Gastroesophageal sphincter (tissue), 3 donors: Measurements from ENCODE around the gene OR6B1.

Experiments used
- EP300 ChIP-seq: sonication (generic); formaldehyde crosslinking; IDR thresholded peaks from one replicate; pipeline ENCODE4 v1.6.1; 2017; ENCODE audit warnings: antibody characterized with exemption, mild to moderate bottlenecking
- POLR2A ChIP-seq, 2 donors: fragments of 450-650 bp; IDR thresholded peaks; one replicate each; pipeline ENCODE4 v1.6.1; 2017; ENCODE audit warnings: antibody characterized with exemption in 2 of 2, mild to moderate bottlenecking in 2 of 2, moderate library complexity in 1 of 2
- POLR2AphosphoS5 ChIP-seq: sonication (generic); formaldehyde crosslinking; IDR thresholded peaks from one replicate; pipeline ENCODE4 v1.6.1; 2017; ENCODE audit warnings: antibody characterized with exemption
- TF ChIP-seq, protein P1 (sequence below), 4 experiments: fragments of 200-600 bp in 2 of 4; fragments of 450-650 bp in 2 of 4; sonication (generic) in 1 of 4; IDR thresholded peaks; one replicate each; pipeline ENCODE4 v1.5.1; 2017 to 2019; ENCODE audit warnings: antibody characterized with exemption in 4 of 4, mild to moderate bottlenecking in 2 of 4, moderate library complexity in 2 of 4

DNA sequence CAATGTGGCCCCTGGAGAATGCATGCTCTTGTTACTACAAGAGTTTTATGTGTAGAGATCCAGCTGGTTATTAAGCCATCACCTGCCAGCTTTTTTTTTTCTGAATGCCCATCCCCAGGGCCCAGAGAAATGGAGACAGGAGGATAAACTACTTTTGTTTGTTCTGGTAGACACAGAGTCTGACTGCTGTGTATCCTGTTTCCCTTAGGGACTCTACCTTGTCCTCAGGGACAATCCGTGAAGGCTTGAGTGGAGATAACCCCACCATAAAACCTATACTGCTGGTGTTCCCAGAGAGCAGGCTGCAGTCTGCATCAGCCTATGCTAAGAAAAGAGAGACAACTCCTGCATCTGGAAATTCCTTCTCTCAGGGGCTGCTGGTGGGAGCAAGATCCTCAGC, 48.5 kb downstream of the OR6B1 start, which contains the start of gene OR2A5:
- no peak for TF ChIP-seq EP300
- no peak for TF ChIP-seq POLR2A (IDR thresholded peaks at IDR 0.05)
- TF ChIP-seq, protein P1, sequence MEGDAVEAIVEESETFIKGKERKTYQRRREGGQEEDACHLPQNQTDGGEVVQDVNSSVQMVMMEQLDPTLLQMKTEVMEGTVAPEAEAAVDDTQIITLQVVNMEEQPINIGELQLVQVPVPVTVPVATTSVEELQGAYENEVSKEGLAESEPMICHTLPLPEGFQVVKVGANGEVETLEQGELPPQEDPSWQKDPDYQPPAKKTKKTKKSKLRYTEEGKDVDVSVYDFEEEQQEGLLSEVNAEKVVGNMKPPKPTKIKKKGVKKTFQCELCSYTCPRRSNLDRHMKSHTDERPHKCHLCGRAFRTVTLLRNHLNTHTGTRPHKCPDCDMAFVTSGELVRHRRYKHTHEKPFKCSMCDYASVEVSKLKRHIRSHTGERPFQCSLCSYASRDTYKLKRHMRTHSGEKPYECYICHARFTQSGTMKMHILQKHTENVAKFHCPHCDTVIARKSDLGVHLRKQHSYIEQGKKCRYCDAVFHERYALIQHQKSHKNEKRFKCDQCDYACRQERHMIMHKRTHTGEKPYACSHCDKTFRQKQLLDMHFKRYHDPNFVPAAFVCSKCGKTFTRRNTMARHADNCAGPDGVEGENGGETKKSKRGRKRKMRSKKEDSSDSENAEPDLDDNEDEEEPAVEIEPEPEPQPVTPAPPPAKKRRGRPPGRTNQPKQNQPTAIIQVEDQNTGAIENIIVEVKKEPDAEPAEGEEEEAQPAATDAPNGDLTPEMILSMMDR (IDR thresholded peaks at IDR 0.05) = no peak
- TF ChIP-seq POLR2AphosphoS5 = no peak
